Activated T-cell treated with anti-CD3 and anti-CD28 coated beads for 24 hours (primary cell): ENCODE data around the gene BAHCC1.

Experiments used
- DNase-seq: peaks from one replicate; pipeline ENCODE4 v3.0.0-alpha.2; 2020; ENCODE audit warnings: low read depth

BAHCC1 gene

DNA sequence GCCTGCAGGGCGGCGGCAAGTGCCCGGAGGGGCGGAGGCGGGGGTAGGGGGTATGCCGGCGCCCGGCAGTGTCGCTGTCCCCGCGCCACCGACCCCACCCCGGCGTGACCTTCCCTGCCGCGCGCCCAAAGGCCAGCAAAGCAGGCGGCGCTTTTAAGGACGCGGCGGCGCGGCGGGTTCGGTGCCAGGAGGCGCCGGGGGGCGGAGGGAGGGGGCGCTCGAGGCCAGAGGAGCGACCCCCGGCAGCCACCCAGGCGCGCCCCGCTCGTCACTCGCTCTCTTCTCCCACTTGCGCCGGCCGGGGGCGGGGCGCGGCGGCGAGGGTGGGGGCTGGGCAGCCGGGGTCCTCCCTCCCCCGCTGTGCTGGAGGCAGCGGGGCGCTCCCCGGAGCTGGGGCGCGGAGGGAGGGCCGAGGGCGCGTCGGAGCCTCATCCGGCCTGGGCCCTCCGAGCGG lies 8.6 kb upstream of the BAHCC1 start:
- no peak for DNase-seq

DNA sequence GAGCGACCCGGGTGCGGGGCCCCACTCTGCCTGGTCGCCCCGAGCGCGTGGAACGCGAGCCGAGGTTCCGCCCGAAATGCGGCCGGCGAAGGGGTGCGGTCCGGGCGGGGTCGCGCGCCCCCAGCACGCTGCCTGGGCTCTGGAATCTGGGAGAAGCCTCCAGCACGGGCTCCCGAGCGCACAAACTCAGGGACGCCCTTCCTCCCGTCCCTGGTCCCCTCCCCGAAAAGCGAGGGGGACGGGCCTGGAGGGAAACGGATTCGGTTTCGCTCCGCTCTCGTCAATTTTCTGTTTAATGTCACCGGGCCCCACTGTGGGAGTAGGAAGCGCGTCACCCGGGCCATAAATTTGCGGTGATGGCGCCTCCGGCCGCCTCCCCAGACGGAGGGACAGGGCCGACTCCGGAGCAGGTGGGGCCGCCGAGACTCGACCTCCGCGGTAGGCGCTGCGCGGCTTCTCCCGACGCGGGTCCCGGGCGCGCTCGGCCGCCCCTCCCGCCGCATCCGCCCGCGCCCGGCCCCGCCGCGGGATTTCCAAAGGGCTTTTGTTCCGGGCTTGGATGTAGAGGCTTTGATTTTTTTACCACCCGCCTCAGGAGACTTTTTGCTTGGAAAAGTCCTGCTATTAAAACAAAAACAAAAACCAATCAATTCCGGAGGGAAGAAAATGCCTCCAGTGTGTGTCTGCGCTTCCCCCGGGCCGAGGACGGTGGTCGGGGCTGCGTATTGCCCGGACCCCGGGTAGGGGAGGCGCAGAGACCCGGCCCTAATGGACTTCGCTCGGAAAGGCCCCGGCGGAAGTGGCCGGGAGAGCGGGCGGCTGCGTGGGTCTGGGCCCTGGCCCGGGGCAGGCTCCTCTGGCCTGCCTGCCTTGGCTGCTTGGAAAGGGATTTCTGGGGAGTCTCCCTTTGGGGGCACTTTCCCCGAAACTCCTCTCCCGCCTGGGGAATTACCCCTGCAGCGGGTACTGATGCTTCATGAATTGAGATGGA lies 7.9 kb upstream of the BAHCC1 start:
- peak; percentile 49 for DNase-seq

DNA sequence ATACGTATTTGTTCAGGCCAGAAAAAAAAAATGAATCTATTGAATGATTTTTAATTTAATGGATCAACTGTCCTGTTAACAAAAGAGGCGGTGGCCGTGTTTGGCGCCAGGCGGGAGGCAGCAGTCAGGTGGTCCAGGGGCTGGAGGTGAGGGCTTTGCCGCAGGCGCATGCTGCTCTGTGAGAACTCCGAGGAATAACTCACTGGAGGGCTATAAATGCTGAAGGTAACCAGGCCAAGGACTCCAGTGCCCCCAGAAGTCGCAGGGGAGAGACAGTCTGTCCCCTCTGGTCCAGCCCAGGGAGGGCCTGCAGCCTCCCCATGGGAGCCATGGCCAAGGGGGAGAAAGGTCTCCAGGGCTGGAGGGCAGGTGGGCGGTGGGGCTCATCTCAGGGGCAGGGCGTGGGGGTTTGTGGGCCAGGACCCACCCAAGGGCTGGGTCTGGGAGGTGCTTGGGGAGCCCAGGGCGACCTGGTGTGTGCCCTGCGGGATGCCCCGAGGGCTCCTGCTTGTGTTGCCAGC lies 7.1 kb upstream of the BAHCC1 start:
- no peak for DNase-seq

DNA sequence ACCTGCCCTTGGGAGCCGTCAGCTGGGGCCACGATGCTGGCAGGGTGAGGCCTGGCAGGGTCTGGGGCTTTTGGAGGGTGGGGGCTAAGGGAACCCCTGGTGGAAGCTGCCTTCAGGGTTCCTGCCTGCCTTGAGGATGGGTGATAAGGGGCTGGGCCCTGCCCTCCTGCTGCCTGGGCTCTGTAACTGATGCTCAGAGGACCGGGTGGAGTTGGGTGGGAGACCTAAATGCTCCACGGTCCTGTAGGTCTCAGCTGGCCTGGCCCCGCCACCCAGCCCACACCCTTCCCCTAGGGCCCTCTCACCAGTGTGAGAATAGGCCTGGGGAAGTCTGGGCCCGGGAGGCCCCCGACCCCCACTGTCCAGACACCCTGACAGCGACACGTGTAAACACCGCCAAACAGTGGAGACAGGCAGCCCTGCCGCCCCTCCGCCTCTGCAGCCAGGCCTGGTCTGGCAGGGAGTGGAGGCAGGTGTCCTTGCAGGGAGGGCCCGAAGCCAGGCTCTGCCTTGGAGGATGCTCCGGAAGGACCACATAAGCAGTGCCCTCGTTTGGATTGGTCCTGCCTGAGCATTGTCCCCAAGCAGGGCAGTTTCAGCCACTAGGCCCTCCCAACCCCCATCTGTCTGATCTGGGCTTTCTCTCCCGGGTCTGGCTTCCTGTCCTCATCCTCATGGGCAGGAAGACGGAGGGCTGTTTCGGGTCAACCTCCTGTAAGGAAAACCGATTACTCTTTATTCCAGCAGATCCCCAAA lies 6.5 kb upstream of the BAHCC1 start:
- no peak for DNase-seq

DNA sequence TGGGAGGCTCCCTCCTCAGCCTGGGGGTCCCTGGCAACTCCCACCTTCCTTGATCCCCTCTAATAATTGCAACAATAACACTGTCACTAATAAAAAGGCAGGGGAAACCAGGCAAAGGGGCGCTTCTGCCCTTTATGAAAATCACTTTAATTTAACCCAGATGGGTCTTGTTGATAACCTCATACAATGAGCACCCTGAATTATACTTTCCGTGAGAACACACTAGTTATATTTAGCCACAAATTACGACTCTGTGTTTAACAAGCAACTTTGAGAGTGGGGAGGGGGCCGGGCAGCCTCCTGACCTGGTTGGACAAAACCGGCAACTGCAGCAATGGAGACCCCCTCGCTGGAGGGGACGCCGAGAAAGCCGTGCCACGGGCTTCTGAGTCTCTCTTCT lies 5.7 kb upstream of the BAHCC1 start:
- no peak for DNase-seq

DNA sequence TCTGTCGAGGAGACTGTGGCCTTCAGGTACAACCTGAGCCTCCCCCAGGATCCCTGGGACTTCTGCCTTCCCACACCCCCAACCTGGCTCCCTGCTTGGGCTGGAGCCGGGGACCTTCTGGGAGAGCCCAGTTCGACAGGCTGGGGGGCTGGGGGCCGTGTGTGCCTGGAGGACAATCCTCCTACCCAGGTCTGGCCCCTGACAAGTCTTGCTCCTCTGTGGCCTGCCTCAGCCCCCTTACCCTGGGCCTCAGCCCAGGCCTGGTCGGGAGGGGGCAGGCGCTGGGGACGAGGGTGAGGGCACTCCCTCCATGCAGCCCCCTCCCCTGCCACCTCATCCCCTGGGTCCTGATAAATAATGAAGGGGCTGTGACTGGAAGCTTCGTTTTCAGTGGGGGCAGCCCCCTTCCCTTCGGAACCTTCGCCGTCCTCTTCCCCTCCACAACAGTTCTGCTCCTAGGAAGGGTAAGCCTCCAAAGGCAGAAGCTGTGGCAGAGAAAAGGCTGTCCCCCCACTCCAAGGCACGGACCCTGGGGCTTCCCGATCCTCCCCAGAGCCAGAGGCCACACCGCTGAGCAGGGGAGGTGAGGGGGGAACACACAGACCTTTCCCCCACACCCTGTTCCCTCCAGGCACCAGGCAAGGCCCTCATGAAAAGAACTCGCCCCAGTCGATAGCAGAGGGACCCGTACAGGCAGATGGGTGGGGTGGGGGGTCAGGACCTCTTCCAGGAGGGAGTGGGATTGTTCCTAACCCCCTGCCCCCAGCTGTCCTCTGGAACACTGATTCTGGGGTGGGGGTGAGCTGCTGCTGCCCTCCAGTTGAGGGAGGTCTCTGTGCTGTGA lies 5.0 kb upstream of the BAHCC1 start:
- no peak for DNase-seq

DNA sequence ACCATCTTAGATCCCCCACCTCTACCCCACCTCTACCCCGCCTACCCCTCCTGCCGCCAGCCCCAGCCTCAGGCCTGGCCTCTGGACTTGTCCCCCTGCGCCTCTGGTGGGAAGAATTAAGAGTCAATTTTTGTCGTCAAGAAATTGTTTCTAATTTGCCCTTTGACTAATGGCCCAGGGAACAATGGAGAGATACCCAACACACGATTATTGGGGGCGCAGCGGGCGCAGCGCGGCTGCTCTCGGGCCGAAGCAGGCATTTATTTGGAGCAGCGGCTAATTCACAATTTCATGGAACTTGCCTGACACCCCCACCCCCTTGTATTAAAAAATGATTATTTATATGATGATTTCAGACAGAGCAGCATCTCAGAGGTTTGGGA lies 4.4 kb upstream of the BAHCC1 start:
- DNase-seq = no peak

DNA sequence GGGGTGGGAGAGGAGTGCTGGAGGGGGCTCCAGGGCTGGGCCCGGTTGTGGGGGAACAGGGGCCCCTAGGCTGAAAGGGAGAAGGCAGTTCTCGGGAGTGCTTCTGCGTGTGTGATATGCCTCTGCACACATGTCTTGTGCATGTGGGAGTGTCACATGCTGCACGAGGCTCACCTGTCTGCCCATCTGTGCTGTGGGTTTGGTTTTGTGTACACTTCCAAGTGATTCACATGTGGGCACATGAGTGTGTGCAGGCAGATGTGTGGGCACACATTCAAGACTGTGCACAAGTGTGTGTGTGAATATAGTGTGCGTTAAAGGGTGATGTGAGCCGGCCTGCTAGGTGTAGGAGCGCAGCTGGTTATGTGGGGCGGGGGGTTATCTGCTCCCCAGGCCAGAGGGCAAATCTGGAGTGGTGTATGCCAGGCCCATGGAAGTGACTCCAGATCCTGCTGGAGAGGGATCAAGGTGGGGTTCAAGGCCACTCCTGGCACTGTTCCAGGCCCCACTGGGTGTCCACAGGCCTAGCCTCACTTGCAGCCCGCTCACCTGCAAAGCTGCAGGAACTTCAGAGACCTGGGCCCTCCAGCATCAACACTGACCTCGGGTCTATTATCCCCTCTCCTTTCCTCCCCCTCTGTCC lies 3.8 kb upstream of the BAHCC1 start:
- DNase-seq = no peak

DNA sequence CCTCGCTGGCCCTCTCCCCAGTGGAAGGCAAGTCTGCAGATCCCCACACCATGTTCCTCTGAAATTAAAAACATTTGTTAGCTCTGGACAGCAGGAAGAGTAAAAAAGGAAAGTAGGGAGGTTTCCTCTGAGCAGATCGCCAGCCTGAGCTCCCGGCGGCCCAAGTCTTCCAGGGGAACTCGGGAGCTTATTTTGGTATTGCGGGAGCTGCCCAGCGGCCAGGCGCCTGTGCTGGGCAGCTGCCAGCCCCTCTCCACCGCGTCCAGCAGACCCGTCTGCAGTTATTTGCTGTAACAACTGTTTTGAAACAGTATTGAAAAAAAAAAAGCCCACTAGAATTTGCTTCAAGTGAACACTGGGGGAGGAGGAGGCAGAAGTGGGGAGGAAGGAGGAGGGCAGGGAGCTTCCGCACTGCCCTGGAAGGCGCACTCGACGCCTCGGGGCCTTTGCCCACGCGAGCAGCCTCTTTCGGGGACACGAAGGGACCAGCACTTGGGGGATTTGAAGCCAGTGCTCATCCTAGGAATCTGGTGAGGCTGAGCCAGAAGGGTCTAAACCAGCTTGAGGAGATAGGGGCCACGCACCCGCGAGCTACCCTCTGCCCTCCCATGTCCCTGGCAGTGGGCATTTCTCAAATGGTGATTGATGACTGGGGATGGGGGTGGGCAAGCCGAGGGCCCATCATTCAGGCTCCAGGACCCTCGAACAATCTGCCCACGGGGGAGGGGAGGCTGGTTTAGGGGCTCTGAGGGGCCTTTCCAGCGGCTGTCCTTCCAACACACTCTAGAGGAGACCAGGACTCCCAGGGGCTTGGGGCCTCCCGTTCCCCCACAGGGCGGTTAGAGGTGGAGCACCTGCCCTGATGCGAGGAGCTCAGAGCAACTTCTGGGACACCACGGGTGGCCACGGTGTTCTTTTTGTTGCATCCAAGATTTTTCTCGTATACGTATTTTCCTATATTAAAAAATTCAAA lies 3.0 kb upstream of the BAHCC1 start:
- DNase-seq = no peak

DNA sequence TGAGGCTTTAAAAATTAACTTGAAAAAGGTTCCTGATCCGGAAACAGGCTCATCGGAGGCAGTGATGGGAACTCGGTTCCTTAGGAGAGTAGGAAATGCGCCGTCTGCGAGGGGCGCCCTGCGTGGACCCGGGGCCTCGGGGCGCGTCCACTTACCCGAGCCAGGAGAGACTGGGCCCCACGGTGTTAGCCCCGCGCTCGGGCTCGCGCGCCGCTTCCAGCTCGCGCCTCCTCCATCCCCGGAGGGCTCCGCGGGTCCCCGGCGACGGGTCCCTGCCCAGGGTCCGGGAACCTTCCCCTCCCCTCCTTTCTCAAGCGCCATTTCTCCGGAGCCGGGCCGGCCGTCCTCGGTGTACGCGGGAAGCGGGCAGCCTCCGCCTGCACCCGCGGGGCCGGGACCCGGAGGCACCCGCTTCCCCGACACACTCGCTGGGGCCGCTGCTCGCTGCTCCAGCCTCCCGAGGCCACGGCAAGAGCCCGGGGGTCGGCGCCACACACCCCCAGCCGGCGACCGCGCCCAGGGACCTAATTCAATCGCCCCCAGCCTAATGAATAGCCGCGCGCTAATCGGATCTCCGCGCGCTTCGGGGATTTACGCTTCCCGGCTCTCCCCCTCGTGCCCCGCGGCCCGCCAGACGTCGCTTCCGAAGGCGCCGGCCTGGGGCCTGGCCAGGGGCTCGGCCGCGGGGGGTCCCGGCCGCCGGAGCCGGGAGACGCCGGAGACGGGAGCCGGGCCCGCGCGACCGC lies 2.2 kb upstream of the BAHCC1 start:
- no peak for DNase-seq

DNA sequence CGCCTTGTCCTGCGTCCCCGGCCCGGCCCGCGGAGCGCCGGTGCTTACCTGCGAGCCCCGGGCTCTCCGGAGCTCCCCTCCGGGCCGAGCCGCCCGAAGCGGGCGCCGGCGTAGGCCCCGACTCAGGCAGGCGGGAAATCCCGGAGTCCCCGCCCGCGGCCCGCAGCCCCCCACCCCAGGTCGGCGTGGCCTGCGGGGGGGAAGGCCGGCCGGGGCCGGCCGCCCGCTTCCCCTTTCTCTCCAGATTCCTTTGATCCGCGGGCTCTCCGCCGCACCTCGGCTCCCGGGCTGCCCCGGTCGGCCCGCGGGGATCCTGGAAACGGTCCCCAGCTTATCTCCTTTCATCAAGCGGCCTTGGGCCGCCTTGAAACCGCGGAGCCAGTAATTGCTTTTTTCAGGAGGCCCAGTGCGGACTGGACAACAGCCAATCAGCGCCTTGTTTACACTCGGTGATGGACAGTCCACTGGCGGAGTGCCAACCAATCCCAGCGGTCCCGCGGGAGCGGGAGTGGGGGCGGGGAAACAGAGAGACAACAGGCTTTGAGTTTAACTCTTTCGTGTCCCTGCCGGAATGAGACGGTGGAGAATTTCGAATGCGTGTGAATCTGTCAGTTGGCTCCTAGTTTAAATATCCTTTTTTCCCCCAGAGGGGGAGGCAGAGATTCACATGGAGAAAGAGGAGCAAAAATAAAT lies 1.4 kb upstream of the BAHCC1 start:
- peak; percentile 71 for DNase-seq

DNA sequence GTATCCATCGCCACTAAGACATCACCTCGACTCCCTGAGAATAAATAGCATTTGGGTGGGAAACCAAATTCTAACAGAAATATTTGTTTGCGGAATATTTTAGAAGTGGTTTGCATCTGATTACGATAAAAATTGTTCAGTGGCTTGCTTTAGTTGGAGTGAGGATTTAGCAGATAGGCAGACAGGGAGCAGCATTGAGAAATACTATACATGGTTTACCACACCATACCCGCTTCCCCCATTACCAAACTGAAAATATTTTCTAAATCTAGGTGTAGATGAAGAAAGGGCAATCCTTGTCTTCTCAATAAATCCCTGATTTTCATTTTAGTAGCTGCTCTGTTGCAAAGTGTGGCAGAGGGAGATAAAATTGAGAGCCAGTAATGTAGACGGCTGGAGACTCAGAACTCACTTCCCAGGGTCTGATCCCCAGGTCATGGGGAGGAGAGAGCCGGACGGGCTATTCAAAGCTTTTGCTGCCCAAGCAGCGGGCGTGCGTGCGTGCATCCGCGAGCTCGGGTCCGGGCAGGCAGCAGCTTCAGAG lies 808 bp upstream of the BAHCC1 start:
- DNase-seq = no peak

DNA sequence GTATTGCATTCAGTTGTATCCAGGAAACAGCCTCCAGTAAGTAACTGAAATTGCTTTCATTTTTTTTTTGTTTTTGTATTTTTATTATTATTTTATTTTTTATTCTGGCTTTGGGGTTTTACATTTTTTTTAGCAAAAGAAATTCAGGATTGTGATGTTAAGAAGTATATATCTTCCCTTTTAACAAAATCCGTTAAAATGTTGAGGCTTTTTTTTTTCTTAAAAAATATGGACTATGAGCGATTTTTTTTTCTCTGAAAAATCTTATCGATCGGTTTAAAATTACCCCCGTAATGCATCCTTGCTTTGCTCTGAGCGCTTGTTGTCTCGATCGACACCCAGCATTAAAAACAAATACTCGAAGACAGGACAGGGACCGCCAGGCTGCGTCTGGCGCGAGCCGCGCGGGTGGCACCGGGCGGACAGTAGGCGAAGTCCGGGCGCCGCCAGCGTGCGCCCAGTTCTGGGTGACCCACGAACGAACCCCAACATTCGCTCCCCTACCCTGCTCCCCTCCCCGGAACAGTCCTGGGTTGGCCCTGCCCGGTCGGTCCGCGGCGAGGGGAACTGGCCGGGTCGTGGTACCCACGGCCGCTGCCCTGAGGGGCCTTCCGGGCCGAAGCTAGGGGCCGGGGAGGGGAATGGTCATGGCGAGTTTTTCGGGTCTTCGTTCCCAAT lies 482 bp downstream of the BAHCC1 start:
- DNase-seq = no peak

DNA sequence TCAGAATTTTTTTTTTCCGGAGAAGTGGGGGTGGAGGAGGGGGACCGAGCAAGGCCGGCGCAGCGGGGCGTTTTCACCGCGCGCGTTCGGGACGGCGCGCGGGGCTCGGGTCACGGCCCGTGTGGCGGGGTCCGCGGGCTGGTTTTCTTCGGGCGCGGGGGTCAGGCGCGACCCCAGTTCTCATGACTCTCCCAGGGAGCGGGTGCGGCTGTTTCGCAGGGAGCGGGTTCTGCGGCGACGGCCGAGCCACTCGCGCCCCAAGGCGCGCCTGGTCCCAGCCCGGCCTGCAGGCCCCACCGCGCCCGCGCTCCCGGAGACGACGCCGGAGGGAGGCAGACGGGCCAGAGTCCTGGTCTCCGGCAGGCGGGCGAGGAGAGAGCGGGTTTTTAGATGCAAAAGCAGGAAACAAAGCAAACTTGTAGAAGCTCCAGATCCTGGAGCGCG lies 1.0 kb downstream of the BAHCC1 start:
- DNase-seq = no peak

DNA sequence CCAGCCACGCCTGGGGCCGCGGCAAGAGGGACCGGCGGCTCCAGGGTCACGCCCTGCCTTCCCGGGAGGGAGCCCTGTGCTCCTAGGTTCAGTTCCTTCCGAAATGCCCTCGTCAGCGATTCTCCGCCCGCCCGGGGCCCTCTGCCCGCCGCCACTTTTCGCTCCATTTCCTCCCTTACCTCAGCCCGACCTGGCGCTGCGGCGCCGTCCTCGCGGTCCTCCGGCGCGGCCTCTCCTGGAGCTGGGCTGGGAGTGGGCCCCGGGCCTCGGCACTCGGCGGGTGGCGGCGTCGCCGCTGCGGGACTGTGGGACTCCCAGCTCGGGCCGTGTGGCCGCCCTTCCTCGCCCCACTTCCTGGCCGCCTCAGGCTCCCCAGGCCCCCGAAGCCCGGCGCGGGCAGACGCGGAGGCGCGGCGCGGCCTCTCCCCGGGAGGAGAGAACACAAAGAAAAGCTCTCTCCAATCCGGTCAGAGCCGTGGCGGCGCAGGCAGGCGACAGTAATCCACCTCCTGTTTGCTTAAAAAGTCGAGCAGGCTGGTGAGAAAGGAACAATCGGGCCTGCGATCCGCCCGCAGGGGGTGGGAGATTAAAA lies 1.6 kb downstream of the BAHCC1 start:
- no peak for DNase-seq

DNA sequence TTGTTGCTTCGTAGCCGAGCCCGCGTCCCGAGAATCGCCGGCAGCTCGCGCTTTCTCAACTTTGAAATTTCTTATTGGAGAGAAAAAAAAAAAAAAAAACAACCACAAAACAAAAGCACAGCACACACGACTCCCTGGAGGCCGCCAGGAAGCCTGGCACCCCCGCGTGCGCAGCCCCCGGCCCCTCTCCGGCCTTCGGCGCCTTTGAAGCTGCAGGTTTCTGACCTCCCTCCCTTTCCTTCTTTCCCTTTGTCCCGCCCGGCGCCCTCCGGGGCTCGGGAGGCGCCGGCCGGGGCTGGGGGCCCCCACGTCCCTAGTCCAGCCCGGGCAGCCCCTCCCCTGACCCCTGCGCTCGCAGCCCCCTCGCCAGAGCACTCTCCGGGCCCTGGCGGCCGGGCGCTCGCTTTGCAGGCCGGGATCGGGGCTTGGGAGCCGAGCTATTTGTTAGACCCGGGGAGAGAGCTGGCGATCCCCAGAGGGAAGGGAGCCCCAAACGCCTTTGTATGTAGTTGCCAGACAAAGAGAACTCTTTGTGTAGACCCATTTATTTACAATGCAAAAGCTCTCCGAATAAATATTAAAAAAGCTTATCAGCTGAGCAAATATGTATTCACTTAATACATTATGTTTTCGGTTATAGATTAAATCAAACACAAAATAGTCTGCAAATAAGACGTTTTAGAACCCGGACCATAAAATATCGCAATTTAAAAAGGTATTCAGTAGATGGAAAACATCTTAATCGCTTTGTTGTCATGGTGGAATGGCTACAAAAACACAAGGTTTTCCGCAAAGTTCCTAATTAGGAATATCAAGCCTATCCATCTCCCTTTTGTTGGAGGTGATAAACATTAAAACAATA lies 2.3 kb downstream of the BAHCC1 start:
- no peak for DNase-seq
